Stimulated activated CD8-positive, alpha-beta memory T cell treated with anti-CD3 and anti-CD28 coated beads, Interleukin-7, amount 100 ng/mL, for 1 hour (primary cell): ENCODE results near the gene EXT2.

Experiments used
- DNase-seq, 2 donors: peaks; one replicate each; pipeline ENCODE4 v3.0.0-alpha.2; 2020; ENCODE audit warnings: low read depth in 2 of 2

EXT2 gene

DNA sequence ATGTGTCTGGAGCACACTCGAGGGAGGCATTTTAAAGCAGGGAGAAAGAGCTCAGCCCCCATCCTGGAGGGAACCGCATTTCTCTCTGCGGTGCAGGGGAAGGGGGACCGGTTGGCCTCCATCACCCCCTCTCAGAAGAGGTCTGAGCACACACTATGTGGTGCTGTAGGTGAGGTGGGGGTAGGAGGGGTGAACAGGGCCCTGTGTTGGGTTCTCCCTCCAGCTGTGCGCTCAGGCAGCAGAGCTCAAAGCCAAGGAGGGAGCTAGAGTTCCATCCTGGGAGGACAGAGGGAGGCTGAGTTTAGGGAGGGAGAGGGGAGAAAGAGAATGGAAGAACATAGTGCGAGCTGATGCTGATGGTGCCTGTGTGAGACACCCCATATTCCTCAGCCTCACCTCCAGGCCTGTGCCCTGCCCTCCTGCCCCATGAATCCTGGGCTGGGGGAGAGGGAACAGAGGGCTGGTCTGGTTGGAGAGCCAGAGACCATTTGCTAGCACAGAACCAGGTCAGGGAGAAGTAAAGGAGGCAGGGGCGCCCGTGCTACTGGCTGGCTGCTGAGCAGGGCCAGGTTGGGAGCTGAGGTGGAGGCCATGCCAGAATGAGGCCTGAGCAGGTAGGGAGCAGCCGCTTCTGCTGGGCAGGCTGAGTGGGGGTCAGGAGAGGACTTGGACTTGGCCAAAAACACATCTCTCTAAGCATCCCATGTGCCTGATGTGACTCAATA lies 170.7 kb downstream of the EXT2 start:
- DNase-seq: no peak

DNA sequence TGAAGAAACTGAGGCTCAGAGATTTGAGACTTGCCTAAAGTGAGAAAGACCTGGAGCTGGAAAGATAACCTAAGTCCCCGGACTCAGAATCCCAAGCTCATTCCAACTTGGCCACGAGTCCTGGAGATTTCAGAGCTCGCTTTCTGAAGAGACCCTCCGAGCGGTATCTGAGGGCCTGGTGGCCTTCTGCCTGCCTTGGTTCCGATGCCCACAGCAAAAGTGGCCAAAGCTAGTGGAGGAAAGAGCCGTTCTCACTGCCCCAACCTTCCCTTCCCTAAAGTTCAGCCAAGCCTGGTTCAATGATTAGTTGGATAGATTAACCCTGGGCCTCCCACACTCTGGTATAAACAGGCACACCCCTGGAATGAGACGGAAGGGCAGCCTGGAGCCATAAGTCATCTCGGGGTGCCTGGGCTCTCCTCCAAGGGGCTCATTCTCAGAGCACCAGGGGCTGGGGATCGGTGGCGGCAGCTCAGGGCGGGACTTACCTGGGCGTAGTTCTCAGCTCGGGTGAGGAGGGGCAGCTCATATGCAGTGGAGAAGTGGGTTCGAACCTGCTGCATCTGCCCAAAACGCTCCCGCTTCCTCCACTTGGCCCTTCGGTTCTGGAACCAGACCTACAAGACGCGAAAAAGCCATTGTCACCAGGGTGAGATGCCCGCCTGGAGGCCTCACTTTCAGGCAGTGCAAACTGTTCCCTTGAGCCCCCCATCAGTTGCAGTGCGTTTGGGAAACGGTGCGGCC lies 171.7 kb downstream of the EXT2 start:
- no peak for DNase-seq

DNA sequence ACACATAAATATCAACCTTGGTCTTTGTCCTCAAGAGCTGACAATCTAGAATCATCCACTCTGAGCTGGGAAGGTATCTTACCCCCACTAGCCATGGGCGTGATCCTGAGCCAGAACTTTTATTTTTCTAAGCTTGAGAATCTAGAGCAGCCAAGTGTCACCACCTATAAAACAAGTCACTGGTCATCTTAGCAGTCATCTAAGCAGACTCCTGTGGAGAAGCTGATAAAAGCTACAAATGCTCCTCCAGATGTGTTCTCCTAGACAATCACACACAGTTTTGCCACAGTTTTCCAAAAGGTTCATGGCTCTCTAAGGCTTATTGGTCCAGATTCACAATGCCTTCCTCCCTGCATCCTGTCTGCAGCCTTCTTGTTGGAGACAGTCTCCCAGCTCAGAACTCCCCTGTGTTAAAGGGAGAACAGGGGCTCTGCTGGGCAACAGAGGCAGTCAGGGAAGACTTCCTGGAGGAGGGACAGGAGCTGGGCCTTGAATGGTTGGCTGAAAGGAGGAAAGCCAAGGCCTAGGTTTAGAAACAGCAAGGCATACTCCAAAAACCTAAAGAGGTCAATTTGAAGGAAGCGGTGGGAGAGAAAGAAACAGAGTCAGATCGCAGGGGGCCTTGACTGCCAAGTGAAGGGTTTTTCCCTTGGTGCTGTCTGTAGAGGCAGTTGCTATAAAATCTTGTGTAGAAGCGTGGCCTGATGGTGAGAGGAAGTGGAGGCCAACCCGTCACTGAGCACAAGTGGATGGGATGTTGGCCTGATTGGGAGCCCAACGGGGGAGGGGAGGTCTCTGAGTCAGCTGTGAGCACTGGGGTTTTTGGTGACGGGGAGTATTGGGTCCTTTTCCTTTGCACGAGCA lies 172.5 kb downstream of the EXT2 start:
- DNase-seq: no peak

DNA sequence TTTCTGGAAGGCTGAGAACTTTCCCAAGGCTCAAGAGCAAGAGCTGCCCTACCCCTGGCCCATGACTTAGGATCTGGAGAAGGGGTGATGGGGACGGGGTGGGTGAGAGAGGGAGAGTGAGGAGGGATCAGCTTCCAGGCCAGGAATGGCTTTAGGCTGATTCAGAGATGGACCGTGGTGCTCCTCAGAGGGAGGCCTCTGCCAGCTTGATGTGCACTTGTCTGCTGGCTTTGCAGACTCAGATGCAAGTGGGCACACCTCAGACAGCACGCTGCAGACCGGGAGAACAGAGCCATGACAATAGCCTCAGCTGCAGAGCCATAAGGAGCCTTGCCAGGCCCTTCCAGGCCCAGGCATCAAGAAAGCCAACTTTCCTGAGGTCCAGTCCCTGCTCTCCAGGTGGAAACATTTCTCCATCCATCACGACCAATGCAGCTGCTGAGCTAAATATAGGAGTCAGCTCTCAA lies 173.2 kb downstream of the EXT2 start:
- DNase-seq: no peak

DNA sequence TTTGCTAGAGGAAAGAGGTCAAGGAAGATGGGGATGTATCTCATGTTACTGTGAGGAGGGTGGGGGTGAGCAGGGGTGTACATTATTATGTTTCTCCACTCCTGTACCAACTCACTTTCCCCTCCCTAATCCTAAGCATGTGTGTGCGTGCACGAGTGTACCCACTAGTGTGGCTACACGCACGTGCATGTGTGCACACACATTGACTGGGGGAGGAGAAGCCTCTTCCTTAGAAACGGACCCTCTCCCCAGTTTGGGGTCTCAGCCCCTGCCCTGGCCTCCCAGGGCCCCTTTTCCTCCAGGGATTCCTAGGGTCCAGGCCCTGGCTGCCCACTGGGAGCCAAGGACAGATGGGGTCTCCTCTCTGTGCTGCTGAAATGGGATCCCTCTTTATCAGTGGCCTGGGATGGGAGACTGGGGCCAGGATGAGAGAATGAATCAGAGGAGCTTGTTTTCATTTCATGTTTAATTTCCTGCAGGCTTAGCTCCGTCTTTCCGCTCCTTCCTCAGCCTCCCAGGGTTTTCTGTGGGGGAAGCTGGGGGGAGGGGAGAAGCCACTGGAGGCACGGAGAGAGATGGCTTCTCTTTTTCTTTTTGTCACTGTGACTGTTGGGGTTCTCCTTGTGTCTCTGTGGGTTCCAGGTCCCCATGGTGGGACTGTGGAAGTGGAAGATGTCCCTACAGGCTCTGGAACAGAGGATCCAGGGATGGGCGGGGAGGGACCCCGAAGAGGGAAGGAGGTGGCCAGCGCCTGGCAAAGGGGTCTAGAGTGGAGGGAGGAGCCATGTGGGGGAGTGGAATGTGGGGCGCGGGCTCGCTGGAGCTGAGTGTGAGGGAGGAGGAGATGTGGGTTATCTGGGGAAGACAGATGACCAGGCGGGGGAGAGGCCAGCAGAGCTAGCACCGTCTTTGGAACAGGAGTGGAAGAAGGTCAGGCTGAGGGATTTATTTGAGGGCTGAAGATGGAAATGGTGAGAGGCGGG lies 174.2 kb downstream of the EXT2 start:
- no peak for DNase-seq

DNA sequence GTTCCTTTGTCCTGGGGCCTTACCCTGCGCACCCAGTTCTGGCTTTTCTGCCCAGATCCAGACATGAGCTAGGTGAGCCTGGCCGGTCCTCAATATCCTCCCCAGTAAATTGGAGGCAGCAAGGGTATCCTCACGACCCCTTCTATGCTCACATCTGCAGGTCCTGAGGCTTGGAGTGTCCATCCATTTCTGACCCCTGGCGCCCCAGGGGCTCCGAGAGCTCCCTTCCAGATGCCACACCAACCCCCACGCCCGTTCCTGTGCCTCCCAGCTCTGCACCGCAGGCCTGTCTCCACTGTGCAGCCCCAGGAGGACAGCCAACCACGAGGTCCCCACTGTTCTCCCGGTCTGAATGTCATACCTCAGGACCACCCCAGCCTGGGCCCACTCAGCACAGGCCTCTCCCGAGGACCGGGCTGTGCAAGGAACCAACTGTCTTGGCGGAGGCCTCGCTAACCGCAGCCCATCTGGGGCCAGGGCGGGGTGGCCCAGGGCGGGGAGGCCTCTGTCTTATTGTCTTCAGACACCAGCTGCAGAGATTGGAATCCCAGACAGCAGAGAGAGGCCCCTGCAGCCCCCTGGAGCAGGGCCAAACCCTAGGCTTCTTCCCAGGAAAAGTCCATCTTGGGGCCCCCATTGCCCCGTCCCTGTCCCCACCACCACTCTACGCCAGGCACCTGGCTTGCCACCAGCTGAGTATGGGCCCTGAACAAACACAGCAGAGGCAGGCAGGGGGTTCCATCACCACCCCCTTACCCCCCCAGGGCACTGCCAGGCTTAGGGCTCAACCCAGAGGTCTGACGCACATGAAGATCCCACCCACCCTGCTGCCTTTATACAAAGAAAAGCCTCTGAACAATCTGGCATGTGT lies 175.2 kb downstream of the EXT2 start:
- DNase-seq: no peak

DNA sequence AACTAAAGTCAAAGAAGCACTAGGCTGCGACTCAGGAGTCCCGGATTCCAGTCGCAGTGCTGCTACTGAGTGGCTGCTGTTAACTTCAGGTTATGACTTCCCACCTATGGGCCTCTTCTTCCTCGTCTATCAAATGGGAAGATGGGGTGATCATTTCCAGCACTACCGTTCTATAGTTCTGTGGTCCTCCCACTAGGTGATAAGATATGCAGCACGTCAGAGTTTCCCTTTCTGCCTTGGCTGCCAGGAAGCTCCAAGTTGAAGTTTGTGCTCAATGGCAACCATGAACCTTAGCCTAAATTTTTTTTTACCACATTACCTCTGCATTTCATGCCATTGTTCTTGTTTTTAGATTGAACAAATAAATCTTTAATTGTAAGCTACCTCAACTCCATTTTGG lies 175.8 kb downstream of the EXT2 start:
- no peak for DNase-seq

DNA sequence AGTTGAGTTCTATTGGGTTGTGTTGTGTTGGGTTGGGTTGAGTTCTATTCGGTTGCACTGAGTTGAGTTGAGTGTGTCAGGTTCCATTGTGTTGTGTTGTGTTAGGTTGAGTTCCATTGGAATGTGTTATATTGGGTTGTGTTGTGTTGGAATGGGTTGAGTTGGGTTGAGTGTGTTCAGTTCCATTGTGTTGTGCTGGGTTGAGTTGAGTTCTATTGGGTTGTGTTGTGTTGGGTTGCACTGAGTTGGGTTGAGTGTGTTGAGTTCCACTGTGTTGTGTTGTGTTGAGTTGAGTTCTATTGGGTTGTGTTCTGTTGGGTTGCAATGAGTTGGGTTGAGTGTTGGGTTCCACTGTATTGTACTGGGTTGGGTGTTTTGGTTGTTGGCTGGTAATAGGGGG lies 178.9 kb downstream of the EXT2 start:
- no peak for DNase-seq

DNA sequence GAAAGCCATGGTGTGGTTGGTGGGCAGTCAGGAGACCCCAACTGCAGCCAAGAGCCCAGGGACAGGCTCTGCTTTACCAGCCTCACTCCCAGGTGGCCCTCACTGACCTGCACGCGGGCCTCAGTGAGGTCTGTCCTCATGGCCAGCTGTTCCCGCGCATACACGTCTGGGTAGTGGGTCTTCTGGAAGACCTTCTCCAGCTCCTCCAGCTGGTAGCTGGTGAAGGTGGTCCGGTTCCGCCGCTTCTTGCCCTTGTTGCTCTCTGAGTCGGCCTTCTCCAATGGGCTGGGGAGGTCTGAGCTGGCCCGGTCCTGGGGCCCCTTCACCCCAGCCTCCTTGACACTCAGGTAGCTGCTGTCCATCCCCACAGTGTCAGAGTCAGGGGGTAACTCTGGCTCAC lies 179.8 kb downstream of the EXT2 start:
- DNase-seq: no peak

DNA sequence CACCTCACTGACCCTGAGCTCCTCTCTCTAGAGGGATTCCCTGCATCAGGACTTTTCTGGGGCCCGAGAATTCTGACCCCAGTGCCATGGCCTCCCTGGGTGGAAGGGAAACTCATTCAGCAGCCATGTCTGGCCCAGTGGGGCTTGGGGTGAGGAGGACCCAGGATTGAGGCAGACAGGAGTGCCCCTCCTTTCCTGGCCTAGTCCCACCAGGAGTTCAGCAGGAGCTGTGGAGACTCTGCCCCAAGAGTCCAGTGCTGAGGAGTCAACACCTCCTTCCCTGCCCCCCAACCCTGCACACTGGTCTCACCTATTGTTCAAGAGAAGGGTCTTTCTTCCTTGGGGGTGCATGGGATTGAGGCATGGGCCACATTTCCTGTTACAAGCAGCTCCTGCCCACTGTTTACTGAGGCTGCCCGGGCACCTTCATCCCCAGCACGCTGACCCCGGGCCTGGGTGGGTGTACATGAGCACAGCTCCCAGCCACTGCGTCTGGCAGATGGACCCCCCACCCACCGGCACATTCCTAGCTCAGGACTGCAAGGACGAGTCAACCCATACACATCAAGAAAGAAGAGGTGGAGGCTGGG lies 180.6 kb downstream of the EXT2 start:
- DNase-seq: no peak

DNA sequence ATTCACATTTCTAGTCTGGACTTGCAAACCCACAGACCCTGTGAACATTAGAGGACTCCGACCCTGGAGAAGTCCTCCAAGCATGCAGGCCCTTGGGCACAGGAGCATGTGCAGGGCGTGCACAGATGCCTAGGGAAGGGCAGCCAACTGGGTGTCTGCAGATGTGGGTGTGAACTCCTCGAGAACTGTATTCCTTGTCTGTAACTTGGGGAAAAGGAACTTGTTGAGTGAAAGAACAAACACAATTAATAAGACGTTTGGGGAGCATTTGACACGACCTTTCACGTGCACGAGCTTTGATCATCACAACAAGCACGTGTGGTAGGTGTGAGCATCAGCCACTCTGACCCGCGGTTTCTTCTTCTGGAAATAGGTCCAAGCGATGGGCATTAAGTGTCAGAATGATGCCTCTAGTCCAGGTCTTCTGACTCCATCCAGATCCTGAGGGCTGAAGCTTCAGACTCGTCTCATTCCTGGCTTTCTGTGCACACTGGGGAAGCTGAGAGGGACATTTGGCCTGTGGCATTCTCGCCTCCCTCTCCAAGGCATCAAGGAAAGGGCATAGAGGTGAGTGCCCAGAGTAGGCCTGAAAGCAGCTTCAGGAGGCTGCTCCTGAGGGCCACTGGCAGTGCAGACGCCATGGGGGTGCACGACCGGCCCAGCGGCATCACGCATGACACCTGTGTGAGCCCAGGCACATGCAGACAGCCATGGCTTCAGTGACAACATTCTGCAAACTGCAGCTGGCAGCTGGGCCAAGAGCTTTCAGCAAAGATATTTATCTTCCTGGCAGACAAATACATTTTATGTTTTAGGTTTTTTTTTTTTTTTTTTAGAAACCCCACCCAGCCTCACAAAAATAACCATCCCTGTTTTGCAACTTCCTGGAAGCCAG lies 182.0 kb downstream of the EXT2 start:
- DNase-seq: no peak

DNA sequence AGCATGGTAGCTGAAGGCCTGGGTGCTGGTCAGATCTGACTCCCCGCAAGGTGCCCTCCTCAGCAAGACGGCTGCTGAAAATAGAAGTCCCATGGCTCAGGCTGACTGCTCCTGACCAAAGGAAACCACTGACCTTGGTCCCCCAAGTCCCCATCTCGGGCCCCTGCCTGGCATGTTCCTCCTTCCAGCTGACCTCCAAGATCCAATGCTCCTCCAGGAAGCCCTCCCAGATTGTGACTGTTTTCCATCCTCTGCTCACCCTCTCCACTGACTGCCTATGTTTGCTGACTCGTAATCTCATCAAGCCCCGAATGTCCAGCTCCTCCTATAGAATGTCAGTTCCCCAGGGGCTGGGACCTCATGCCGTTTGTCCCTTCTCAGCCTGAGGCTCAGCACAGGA lies 184.0 kb downstream of the EXT2 start:
- DNase-seq: no peak

DNA sequence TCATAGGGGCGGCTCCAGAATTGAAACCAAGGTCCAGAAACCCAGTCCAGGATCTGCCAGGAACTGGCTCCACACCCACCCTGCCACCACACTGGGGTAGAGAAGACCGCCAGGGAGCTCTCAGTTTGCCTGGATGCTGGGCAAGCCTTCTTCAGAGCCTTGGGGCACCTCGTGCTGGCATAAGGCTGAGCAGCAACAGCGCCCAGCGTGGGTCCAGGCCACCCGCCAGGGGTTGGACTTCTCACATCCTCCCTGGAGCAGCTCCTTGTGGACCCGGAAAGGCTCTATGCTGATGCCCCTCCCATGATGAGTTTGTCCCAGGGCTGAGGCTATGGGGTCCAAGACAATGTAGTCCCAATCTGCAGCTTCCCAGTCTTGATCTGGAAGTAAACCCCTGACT lies 184.8 kb downstream of the EXT2 start:
- DNase-seq: no peak

DNA sequence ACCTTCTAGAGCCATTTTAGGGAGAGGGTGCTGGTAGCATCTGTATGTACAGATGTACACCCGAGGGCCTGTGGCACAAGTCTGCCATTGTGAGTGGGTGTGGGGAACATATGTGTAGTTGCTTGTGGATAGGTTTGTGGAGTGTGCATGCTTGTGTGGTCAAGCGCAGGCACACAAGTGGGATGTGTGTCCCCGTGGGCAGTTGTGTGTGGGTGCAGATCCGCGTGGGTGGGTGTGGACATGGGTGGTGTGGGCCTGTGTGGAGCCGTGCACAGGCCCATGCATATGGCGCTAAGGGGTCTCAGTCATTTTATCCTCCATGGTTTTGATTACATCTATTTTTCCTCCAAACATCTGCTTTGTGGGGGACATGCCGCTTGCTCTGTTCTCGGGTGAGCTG lies 185.7 kb downstream of the EXT2 start:
- DNase-seq: no peak

DNA sequence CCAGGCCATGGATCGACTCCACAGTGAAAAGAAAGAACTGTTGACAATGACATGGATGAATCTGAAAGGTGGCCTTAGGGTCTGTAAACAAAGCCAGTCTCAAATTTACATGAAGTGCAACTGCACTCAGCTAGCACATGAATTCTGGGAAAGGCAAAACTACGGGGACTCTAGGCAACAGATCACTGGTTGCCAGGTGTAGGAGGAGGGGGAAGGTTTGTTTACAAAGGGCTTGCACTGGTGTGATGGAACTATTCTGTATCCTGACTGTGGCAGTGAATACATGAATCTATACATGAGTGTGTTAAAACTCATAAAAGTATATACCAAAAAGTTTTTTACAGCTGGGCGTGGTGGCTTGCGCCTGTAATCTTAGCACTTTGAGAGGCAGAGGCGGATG lies 187.1 kb downstream of the EXT2 start:
- DNase-seq: no peak

DNA sequence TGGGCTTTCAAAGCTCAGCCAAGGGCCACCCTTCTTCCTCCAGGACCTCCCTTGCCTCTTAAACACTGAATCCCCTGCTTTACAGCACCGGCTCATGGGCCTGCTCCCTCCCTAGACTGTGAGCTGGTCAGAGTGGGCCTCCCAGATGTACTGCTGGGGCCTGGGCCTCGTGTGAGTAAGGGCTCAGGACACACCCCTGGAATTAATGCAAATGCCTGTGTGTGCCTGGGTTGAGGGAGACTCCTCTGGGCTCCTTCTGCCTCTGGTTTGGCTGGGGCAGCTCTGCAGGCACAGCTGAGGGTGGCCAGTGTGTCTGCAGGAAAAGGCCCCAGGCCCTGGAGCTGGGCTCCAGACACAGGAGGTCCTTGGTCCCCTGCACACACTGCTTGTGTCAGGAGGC lies 190.3 kb downstream of the EXT2 start:
- no peak for DNase-seq

DNA sequence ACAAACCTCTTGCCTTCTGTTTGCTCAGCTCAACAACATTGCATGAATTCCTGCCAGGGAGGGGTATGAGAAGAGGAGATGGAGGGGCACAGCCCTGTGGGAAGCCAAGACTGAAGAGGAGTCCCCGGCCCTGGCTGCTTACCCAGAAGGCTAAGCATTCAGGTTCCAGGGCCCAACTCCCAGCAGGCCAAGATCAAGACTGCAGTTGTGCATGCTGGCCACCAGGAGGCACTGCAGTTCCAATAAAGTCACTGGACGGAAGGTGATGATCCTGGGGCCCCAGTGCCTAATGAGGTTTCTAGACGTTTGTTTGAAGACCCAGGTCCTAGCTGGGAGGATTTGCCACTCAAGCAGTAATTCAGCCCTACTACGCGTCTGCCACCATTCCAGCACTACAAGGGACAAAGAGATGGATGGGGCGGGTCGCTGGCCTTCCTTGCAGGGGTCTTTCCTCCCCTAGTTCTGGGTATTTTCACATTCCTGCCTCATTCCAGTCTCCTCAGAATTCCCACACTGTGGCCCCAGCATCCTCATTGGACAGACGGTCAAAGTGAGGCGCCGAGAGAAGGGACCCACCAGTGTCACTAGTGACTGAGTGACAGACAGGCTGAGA lies 190.9 kb downstream of the EXT2 start:
- DNase-seq: peak; percentile 6 to 10

DNA sequence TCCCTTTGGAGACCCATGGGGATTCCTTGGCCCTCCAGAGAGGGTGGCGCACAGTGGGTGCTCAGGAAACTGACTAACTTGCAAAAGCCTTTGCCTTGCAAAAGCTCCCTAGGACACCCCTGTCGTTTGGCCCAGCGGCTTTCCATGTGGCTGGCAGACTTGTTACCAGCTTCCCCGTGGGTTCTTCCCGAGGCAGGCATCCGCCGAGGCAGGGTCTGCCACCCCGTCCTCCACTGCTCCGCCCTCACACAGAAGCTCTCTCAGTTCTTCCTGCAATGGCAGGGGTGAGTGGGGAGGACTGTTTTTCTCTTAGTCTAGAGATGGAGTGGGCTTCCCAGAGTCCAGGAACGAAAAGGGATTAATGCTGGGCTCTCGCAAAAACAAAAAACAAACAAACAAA lies 191.4 kb downstream of the EXT2 start:
- DNase-seq: no peak
